SK-N-SH treated with all-trans-retinoic acid at 6 μM for 48 hours (cell line): ENCODE data around the gene NUP42.
A peak's percentile ranks its signal among the peaks of the same experiment; 100 is the strongest.

Experiments used
- ATAC-seq: fragments of 200-7000 bp; cut with Tn5 transposase; 3 replicates; pipeline ENCODE4 v1.9.1; 2020; ENCODE audit warnings: mild to moderate bottlenecking, moderate library complexity
- ARNTL ChIP-seq: fragments of 450-650 bp; formaldehyde crosslinking; IDR thresholded peaks from 2 replicates; pipeline ENCODE4 v1.5.0; 2020; ENCODE audit warnings: low read depth, mild to moderate bottlenecking, moderate library complexity, borderline replicate concordance
- CSDC2 ChIP-seq: fragments of 250-450 bp; sonication (Bioruptor Pico); IDR thresholded peaks from 2 replicates; pipeline ENCODE4 v1.5.0; 2020; ENCODE audit warnings: mild to moderate bottlenecking, moderate library complexity
- ESRRG ChIP-seq: fragments of 250-450 bp; sonication (Bioruptor Pico); IDR thresholded peaks from 2 replicates; pipeline ENCODE4 v1.6.1; 2021; ENCODE audit warnings: mild to moderate bottlenecking
- GLIS3 ChIP-seq: fragments of 250-450 bp; sonication (Bioruptor Pico); IDR thresholded peaks from 2 replicates; pipeline ENCODE4 v1.5.0; 2020; ENCODE audit warnings: mild to moderate bottlenecking, moderate library complexity
- ISL1 ChIP-seq: fragments of 250-450 bp; sonication (Bioruptor Pico); IDR thresholded peaks from 2 replicates; pipeline ENCODE4 v2.1.2; 2022; ENCODE audit warnings: mild to moderate bottlenecking, moderate library complexity
- OSR1 ChIP-seq: fragments of 250-450 bp; sonication (Bioruptor Pico); IDR thresholded peaks from 2 replicates; pipeline ENCODE4 v1.8.0; 2022; ENCODE audit warnings: moderate library complexity, mild to moderate bottlenecking, inconsistent platforms
- PPARA ChIP-seq: fragments of 250-450 bp; sonication (Bioruptor Pico); IDR thresholded peaks from 2 replicates; pipeline ENCODE4 v1.5.0; 2020; ENCODE audit warnings: mild to moderate bottlenecking, borderline replicate concordance
- SNAI2 ChIP-seq: fragments of 250-450 bp; sonication (Bioruptor Pico); IDR thresholded peaks from 2 replicates; pipeline ENCODE4 v1.5.0; 2020; ENCODE audit warnings: mild to moderate bottlenecking, moderate library complexity
- TCF4 ChIP-seq: fragments of 250-450 bp; sonication (Bioruptor Pico); IDR thresholded peaks from 2 replicates; pipeline ENCODE4 v1.8.0; 2021; ENCODE audit warnings: mild to moderate bottlenecking, moderate library complexity, borderline replicate concordance
- TOX ChIP-seq: fragments of 250-450 bp; sonication (Bioruptor Pico); IDR thresholded peaks from 2 replicates; pipeline ENCODE4 v1.8.0; 2021; ENCODE audit warnings: mild to moderate bottlenecking, moderate library complexity, borderline replicate concordance
- ZC3H10 ChIP-seq: fragments of 250-450 bp; sonication (Bioruptor Pico); IDR thresholded peaks from 2 replicates; pipeline ENCODE4 v1.5.1; 2021; ENCODE audit warnings: mild to moderate bottlenecking, moderate library complexity
- ZFP3 ChIP-seq: fragments of 250-450 bp; sonication (Bioruptor Pico); IDR thresholded peaks from 2 replicates; pipeline ENCODE4 v1.5.0; 2020; ENCODE audit warnings: mild to moderate bottlenecking, moderate library complexity
- ZFP30 ChIP-seq: fragments of 450-650 bp; formaldehyde crosslinking; IDR thresholded peaks from 2 replicates; pipeline ENCODE4 v1.5.0; 2022; ENCODE audit warnings: mild to moderate bottlenecking, moderate library complexity
- ZNF565 ChIP-seq: fragments of 450-650 bp; formaldehyde crosslinking; conservative IDR thresholded peaks from 2 replicates; pipeline ENCODE4 v1.5.0; 2020; ENCODE audit warnings: low read depth, mild to moderate bottlenecking, moderate library complexity
- ZNF70 ChIP-seq: fragments of 450-650 bp; formaldehyde crosslinking; IDR thresholded peaks from 2 replicates; pipeline ENCODE4 v1.5.0; 2020; ENCODE audit warnings: mild to moderate bottlenecking, moderate library complexity
- TF ChIP-seq, protein P1 (sequence below): fragments of 250-450 bp; sonication (Bioruptor Pico); IDR thresholded peaks from 2 replicates; pipeline ENCODE4 v1.5.0; 2020; ENCODE audit warnings: mild to moderate bottlenecking, moderate library complexity
- TF ChIP-seq, protein P2 (sequence below): fragments of 250-450 bp; sonication (Bioruptor Pico); IDR thresholded peaks from 2 replicates; pipeline ENCODE4 v1.5.1; 2020; ENCODE audit warnings: low read depth, mild to moderate bottlenecking, moderate library complexity
- TF ChIP-seq, protein P3 (sequence below): fragments of 250-450 bp; sonication (Bioruptor Pico); IDR thresholded peaks from 2 replicates; pipeline ENCODE4 v1.5.1; 2021; ENCODE audit warnings: mild to moderate bottlenecking, moderate library complexity
- TF ChIP-seq, protein P4 (sequence below): fragments of 250-450 bp; sonication (Bioruptor Pico); IDR thresholded peaks from 2 replicates; pipeline ENCODE4 v1.8.0; 2021; ENCODE audit warnings: low read depth, mild to moderate bottlenecking, moderate library complexity, borderline replicate concordance

Gene NUP42

DNA sequence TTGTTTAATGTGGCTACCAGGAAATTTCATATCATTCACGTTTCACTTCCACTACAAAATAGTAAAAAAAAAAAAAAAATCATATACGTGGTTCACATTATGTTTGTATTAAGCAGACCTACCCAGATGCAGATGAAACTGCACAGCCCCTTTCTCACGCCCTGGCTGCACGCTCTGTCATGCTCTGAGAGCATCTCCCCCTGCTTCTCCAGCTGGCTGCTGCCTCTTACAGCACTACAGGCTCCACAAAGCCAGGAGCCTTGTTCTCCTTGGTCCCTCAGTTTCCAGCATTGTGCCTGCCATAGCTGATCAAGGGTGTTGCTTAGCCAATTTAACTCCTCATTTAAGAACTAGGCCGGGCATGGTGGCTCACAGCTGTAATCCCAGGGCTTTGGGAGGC, 57.9 kb downstream of the NUP42 start (continued):
- TF ChIP-seq, protein P1, sequence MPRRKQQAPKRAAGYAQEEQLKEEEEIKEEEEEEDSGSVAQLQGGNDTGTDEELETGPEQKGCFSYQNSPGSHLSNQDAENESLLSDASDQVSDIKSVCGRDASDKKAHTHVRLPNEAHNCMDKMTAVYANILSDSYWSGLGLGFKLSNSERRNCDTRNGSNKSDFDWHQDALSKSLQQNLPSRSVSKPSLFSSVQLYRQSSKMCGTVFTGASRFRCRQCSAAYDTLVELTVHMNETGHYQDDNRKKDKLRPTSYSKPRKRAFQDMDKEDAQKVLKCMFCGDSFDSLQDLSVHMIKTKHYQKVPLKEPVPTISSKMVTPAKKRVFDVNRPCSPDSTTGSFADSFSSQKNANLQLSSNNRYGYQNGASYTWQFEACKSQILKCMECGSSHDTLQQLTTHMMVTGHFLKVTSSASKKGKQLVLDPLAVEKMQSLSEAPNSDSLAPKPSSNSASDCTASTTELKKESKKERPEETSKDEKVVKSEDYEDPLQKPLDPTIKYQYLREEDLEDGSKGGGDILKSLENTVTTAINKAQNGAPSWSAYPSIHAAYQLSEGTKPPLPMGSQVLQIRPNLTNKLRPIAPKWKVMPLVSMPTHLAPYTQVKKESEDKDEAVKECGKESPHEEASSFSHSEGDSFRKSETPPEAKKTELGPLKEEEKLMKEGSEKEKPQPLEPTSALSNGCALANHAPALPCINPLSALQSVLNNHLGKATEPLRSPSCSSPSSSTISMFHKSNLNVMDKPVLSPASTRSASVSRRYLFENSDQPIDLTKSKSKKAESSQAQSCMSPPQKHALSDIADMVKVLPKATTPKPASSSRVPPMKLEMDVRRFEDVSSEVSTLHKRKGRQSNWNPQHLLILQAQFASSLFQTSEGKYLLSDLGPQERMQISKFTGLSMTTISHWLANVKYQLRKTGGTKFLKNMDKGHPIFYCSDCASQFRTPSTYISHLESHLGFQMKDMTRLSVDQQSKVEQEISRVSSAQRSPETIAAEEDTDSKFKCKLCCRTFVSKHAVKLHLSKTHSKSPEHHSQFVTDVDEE = no peak
- no peak for TF ChIP-seq ZFP3 (CRISPR knock-in tag)
- no peak for TF ChIP-seq GLIS3 (CRISPR knock-in tag)
- no peak for TF ChIP-seq ZC3H10 (CRISPR knock-in tag)
- no peak for TF ChIP-seq ZNF70
- TF ChIP-seq ESRRG (CRISPR knock-in tag) = no peak

DNA sequence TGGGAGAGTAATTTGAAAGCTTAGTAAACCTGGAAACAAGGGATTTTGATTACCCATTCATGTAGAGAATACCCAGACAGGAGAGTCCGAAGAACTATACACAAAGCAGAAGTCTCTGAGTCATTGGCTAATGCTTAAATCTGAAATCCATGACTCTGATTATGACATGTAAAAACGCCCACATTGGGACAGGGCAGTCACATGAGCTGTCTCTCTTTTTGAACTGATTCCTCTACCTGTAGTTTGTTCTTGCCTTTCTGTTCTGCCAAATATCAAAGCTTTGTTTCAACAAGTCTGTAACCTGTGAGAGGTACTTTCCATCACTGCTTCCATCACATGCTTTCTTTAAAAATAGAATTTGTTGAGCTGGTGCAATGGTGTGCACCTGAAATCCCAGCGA, 60.5 kb downstream of the NUP42 start:
- TF ChIP-seq ISL1 (CRISPR knock-in tag) (peak; percentile 42), ZNF565 (no peak), TOX (CRISPR knock-in tag) (no peak), ZFP3 (CRISPR knock-in tag) (peak; percentile 17; the same call in 1 of the 2 replicates), CSDC2 (no peak), ZNF70 (no peak), OSR1 (CRISPR knock-in tag) (no peak), ARNTL (CRISPR knock-in tag) (no peak)
- TF ChIP-seq, protein P1 = no peak
- TF ChIP-seq, protein P2, sequence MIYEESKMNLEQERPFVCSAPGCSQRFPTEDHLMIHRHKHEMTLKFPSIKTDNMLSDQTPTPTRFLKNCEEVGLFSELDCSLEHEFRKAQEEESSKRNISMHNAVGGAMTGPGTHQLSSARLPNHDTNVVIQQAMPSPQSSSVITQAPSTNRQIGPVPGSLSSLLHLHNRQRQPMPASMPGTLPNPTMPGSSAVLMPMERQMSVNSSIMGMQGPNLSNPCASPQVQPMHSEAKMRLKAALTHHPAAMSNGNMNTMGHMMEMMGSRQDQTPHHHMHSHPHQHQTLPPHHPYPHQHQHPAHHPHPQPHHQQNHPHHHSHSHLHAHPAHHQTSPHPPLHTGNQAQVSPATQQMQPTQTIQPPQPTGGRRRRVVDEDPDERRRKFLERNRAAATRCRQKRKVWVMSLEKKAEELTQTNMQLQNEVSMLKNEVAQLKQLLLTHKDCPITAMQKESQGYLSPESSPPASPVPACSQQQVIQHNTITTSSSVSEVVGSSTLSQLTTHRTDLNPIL (CRISPR knock-in tag) = no peak
- TF ChIP-seq, protein P3, sequence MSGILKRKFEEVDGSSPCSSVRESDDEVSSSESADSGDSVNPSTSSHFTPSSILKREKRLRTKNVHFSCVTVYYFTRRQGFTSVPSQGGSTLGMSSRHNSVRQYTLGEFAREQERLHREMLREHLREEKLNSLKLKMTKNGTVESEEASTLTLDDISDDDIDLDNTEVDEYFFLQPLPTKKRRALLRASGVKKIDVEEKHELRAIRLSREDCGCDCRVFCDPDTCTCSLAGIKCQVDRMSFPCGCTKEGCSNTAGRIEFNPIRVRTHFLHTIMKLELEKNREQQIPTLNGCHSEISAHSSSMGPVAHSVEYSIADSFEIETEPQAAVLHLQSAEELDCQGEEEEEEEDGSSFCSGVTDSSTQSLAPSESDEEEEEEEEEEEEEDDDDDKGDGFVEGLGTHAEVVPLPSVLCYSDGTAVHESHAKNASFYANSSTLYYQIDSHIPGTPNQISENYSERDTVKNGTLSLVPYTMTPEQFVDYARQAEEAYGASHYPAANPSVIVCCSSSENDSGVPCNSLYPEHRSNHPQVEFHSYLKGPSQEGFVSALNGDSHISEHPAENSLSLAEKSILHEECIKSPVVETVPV = no peak
- TF ChIP-seq, protein P4, sequence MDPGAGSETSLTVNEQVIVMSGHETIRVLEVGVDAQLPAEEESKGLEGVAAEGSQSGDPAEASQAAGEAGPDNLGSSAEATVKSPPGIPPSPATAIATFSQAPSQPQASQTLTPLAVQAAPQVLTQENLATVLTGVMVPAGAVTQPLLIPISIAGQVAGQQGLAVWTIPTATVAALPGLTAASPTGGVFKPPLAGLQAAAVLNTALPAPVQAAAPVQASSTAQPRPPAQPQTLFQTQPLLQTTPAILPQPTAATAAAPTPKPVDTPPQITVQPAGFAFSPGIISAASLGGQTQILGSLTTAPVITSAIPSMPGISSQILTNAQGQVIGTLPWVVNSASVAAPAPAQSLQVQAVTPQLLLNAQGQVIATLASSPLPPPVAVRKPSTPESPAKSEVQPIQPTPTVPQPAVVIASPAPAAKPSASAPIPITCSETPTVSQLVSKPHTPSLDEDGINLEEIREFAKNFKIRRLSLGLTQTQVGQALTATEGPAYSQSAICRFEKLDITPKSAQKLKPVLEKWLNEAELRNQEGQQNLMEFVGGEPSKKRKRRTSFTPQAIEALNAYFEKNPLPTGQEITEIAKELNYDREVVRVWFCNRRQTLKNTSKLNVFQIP = no peak
- peak; percentile 46 for ATAC-seq

DNA sequence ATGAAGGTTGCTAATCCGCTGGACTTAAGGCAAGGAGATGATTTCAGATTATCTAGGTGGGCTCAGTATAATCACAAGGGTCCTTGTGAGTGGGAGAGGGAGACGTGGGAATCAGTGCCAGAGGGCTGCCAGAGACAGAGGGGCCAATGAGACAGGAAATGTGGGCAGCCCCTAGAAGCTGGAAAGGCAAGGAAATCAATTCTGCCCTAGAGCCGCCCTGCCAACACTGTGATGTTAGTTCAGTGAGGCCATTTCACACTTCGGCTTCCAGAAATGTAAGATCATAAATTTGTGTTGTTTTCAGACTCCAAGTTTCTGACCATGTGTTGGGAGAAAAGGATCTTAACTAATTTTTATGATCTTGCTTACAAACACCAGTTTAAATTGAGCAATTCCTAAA, 61.1 kb downstream of the NUP42 start:
- no peak for TF ChIP-seq TCF4
- no peak for TF ChIP-seq PPARA (CRISPR knock-in tag)
- no peak for TF ChIP-seq SNAI2 (CRISPR knock-in tag)
- TF ChIP-seq, protein P1 = no peak
- TF ChIP-seq, protein P4 = no peak
- TF ChIP-seq ARNTL (CRISPR knock-in tag) = no peak
- TF ChIP-seq ZFP30 (CRISPR knock-in tag) = no peak
- TF ChIP-seq, protein P2 (CRISPR knock-in tag) = no peak
- no peak for TF ChIP-seq ZNF70

More for the DNA sequence above, 61.1 kb downstream of the NUP42 start:
- ATAC-seq = no peak
